ENCODE data around the gene ROR1. TPM values are rescaled to one million over a fixed set of nuclear protein-coding genes. Genes with fewer than 3 reads are reported as not detected.

The ROR1 gene
- total and polyA plus RNA-seq, 9 donors, result 3.0 to 26.1 (median 15.0) TPM

GRCh38 chr1:64192290-64192689, 418.5 kb downstream of the ROR1 start:
- WGBS, 3 donors, result 96 to 99% (median 98%) methylated on average over 8 of the region's 8 CpGs
- no peak for TF ChIP-seq CTCF (IDR thresholded peaks at IDR 0.05)
- no peak for TF ChIP-seq POLR2A (IDR thresholded peaks at IDR 0.05)
- TF ChIP-seq EP300 (IDR thresholded peaks at IDR 0.05), result no peak
- Histone ChIP-seq H3K27ac (no peak overlapping the region), H3K36me3 (no peaks in the 10 kb centered on the region), H3K4me3 (no peak overlapping the region), H3K27me3 (no peaks in the 10 kb centered on the region), H3K4me1 (ENCODE audit: insufficient read depth) (no peaks in the 10 kb centered on the region), H3K9me3 (no peaks in the 10 kb centered on the region)
- intact Hi-C loops (cut with DNase I), result no loop called here
- DNase-seq, result no peak

GRCh38 chr1:64194168-64195080, 420.6 kb downstream of the ROR1 start:
- Histone ChIP-seq H3K36me3 (no peaks in the 10 kb centered on the region), H3K9me3 (no peaks in the 10 kb centered on the region), H3K27ac (no peak overlapping the region), H3K27me3 (no peaks in the 10 kb centered on the region), H3K4me1 (ENCODE audit: insufficient read depth) (no peaks in the 10 kb centered on the region), H3K4me3 (no peak overlapping the region)
- no peak for TF ChIP-seq POLR2A (IDR thresholded peaks at IDR 0.05)
- TF ChIP-seq EP300 (IDR thresholded peaks at IDR 0.05), result no peak
- no peak for TF ChIP-seq CTCF (IDR thresholded peaks at IDR 0.05)
- DNase-seq, result no peak
- WGBS, 3 donors, result 44 to 46% (median 46%) methylated on average over 8 of the region's 8 CpGs
- intact Hi-C loops (cut with DNase I), result no loop called here

GRCh38 chr1:64195081-64195395, 421.2 kb downstream of the ROR1 start:
- H3K27ac ChIP-seq, result no peak overlapping the region
- TF ChIP-seq CTCF (IDR thresholded peaks at IDR 0.05) (no peak), POLR2A (IDR thresholded peaks at IDR 0.05) (no peak), EP300 (IDR thresholded peaks at IDR 0.05) (no peak)
- WGBS, 3 donors, result 7 to 10% (median 9%) methylated on average over 1 of the region's 1 CpG

GRCh38 chr1:64196074-64196870, 422.5 kb downstream of the ROR1 start:
- DNase-seq, result no peak
- Histone ChIP-seq H3K27ac (no peak overlapping the region), H3K4me3 (no peak overlapping the region), H3K27me3 (no peaks in the 10 kb centered on the region), H3K9me3 (no peaks in the 10 kb centered on the region), H3K36me3 (no peaks in the 10 kb centered on the region), H3K4me1 (ENCODE audit: insufficient read depth) (no peaks in the 10 kb centered on the region)
- 69 to 80% (median 76%) methylated on average over 8 of the region's 8 CpGs for WGBS, 3 donors
- TF ChIP-seq POLR2A (IDR thresholded peaks at IDR 0.05) (no peak), CTCF (IDR thresholded peaks at IDR 0.05) (no peak), EP300 (IDR thresholded peaks at IDR 0.05) (no peak)
- intact Hi-C loops (cut with DNase I), result no loop called here

More at GRCh38 chr1:64195081-64195395, 421.2 kb downstream of the ROR1 start:
- Histone ChIP-seq H3K4me3 (no peak overlapping the region), H3K4me1 (ENCODE audit: insufficient read depth) (no peaks in the 10 kb centered on the region), H3K27me3 (no peaks in the 10 kb centered on the region), H3K9me3 (no peaks in the 10 kb centered on the region), H3K36me3 (no peaks in the 10 kb centered on the region)
- DNase-seq, result no peak
- intact Hi-C loops (cut with DNase I), result no loop called here
